Activated T-helper 1 cell treated with anti-CD3 and anti-CD28 coated beads, Interleukin-12 subunit alpha, Interleukin-12 subunit beta, Interleukin-2, Interleukin-4 antibody, amounts not matched to agents 30 ng/mL and 10 ng/mL and 1 ng/mL, durations not matched to agents 14 hours and 24 hours and 36 hours (primary cell): ENCODE data around the gene RGL1. TPM values are rescaled to one million over a fixed set of nuclear protein-coding genes. Genes with fewer than 3 reads are reported as not detected.

Experiments
- DNase-seq: peaks from one replicate; pipeline ENCODE4 v3.0.0; 2021; ENCODE audit warnings: low spot score
- H3K27ac Mint-ChIP-seq: one replicate; pipeline ENCODE4 v1.8.0; 2021; ENCODE audit warnings: mild to moderate bottlenecking, mixed read lengths
- H3K27me3 Mint-ChIP-seq: one replicate; pipeline ENCODE4 v1.8.0; 2022; ENCODE audit warnings: mild to moderate bottlenecking, moderate library complexity, mixed read lengths; ENCODE audit not compliant: insufficient read depth
- H3K36me3 Mint-ChIP-seq: one replicate; pipeline ENCODE4 v1.8.0; 2021; ENCODE audit warnings: low read depth, mixed read lengths
- H3K4me1 Mint-ChIP-seq: one replicate; pipeline ENCODE4 v1.8.0; 2021; ENCODE audit warnings: low read depth, mixed read lengths
- H3K4me3 Mint-ChIP-seq: one replicate; pipeline ENCODE4 v1.8.0; 2021; ENCODE audit warnings: mild to moderate bottlenecking, moderate library complexity, mixed read lengths
- H3K9me3 Mint-ChIP-seq: one replicate; pipeline ENCODE4 v1.8.0; 2021; ENCODE audit warnings: mixed read lengths
- intact Hi-C: fragments of 100-400 bp; cut with micrococcal nuclease; formaldehyde crosslinking; loops from one replicate; pipeline ENCODE4 v1.15.1; 2024
- total RNA-seq: library from RNA; stranded (reverse); gene quantifications from 2 replicates; pipeline ENCODE4 v1.2.3, GENCODE V29; 2022

The RGL1 gene
- total RNA-seq, 1 donor from 2014 or later, result 2.8 TPM

GRCh38 chr1:183881387-183882131 lies 76.6 kb downstream of the RGL1 start:
- Mint-ChIP-seq H3K4me1 (no peaks in the 10 kb centered on the region), H3K36me3 (peaks cover 13% of the 10 kb centered on the region), H3K9me3 (no peaks in the 10 kb centered on the region), H3K27me3 (no peaks in the 10 kb centered on the region), H3K27ac (no peak overlapping the region), H3K4me3 (no peak overlapping the region)
- intact Hi-C loops, result no loop called here
- DNase-seq, result no peak

DNA sequence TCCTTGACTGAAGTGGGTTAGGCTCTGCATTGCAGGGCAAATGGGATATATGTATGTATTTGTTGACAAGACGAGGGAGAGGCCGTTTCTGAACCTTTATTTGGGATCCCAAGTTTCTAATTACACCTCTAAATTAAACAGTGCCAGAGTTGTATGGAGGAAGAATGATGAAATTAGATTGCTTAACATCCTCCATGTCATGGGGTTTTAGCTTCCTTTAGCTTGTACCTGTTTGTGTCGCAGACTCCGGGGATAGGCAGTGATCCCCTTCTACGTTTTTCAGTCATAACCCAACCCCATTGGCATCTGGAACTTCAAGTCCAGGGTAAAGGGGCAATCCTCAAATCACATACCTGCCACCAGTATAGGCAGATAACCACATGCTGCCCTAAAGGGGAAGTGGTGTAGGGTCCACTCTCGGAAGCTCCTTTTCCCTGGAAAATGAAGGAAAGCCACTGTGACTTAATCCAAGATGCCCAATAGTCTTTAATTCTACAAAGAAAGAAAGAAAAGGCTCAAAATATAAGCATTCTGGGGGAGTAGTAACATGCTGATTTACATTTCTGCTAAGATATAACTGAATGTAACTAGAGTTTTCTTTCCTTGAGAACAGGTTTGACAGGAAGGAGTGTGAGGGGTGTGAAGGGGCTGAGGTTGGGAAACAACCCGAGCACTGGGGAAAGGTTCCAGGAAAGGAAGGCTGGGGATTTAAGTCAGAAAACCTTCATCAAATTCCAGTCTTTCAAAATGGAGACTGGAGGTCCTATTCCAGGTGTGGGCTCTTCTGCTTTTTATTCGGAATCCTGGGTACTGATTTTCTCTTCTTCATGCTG lies 77.6 kb downstream of the RGL1 start:
- no peak overlapping the region for H3K4me3 Mint-ChIP-seq
- H3K36me3 Mint-ChIP-seq, result peaks cover 14% of the 10 kb centered on the region
- no peak for DNase-seq
- H3K27ac Mint-ChIP-seq, result no peak overlapping the region
- no peaks in the 10 kb centered on the region for H3K27me3 Mint-ChIP-seq
- intact Hi-C loops, result no loop called here
- peaks cover 9% of the 10 kb centered on the region for H3K4me1 Mint-ChIP-seq
- no peaks in the 10 kb centered on the region for H3K9me3 Mint-ChIP-seq

DNA sequence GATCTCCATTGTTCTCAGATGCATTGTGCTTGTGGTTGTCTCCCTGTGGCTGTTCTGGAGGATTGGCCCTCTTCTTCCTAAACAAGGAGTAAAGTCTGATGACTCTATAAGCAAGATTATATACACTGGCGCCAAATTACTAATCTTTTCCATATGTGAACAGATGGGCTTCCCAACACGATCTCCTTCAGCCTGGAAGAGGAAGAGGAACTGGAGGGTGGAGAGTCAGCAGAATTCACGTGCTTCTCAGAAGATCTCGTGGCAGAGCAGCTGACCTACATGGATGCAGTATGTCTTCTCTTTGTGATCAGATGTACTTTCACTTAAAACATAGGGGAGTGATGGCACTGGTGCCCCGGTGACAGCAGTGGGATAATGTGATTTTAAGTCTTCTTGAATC lies 78.7 kb downstream of the RGL1 start:
- Mint-ChIP-seq H3K4me3 (no peak overlapping the region), H3K4me1 (peaks cover 20% of the 10 kb centered on the region), H3K36me3 (peaks cover 14% of the 10 kb centered on the region), H3K9me3 (no peaks in the 10 kb centered on the region), H3K27ac (no peak overlapping the region), H3K27me3 (no peaks in the 10 kb centered on the region)
- DNase-seq, result no peak
- intact Hi-C loops, result no loop called here

GRCh38 chr1:183884526-183884925 lies 79.6 kb downstream of the RGL1 start:
- peaks cover 14% of the 10 kb centered on the region for H3K36me3 Mint-ChIP-seq
- H3K9me3 Mint-ChIP-seq, result no peaks in the 10 kb centered on the region
- H3K27ac Mint-ChIP-seq, result no peak overlapping the region
- peaks cover 29% of the 10 kb centered on the region for H3K4me1 Mint-ChIP-seq
- no peak overlapping the region for H3K4me3 Mint-ChIP-seq
- intact Hi-C loops, result no loop called here
- H3K27me3 Mint-ChIP-seq, result no peaks in the 10 kb centered on the region
- no peak for DNase-seq

DNA sequence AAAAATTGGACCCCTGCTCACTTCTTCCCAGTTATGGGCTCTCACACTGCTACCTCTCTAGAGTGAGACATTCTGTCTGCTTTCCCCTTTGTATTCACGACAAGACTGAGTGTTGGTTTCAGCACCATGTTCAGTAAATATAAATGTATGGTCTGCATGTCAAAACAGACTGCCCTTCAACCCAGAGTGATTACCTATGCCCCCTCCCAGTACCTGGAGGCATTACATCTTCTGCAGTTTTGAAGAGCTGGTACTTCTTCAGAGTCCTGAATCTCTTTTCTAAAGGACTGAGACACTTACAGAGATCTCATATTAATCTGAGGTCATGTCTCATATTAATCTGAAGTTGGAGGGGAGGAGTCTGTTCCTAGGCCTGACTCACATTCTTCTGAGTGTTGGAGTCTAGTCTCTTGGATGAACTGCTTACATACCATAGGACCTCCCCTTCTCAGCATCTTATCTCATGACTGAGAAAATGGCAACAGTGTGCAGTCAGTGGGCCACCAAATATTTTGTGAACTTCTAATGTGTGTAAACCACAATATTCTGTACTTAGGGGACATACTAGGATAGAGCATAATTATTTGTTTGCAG lies 80.3 kb downstream of the RGL1 start:
- H3K36me3 Mint-ChIP-seq, result peaks cover 16% of the 10 kb centered on the region
- no peak for DNase-seq
- no peaks in the 10 kb centered on the region for H3K9me3 Mint-ChIP-seq
- H3K27me3 Mint-ChIP-seq, result no peaks in the 10 kb centered on the region
- no peak overlapping the region for H3K4me3 Mint-ChIP-seq
- no peak overlapping the region for H3K27ac Mint-ChIP-seq
- intact Hi-C loops, result no loop called here
- H3K4me1 Mint-ChIP-seq, result peaks cover 29% of the 10 kb centered on the region

DNA sequence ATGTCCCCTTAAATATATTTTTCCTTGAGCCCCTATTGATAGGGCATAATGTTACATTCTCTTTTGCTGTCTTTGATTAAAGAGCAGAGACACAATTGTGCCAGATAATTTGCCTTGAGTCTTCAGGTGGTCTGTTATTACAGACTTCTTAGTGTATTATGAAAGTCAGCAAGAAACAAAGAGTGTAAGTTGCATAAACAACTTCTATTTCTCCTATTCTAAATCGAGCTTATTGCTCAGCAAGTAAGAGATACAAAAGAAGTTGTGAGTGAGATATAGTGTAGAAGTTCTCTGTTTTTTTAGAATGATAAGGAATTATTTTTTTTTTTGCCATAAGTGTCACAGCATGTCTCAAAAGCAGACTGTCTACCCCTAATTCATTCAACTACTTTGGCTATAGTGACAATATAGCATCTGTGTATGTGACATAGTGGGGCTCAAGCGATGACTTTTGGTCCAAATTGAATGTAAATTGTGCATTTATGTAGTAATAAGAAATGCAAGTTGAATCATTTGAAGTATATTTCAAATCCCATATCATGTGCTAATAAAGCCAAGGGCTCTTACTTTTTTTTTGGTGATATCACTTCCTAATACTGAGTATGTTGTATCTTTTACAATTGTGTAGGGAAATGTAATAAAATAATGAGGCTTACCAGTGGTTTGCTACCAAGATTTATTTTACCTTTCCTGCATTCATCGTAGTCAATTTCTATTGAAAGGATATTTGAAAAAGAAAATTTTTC lies 81.3 kb downstream of the RGL1 start:
- intact Hi-C loops, result no loop called here
- H3K36me3 Mint-ChIP-seq, result peaks cover 16% of the 10 kb centered on the region
- H3K27me3 Mint-ChIP-seq, result no peaks in the 10 kb centered on the region
- DNase-seq, result no peak
- H3K4me3 Mint-ChIP-seq, result no peak overlapping the region
- H3K4me1 Mint-ChIP-seq, result peaks cover 29% of the 10 kb centered on the region
- no peak overlapping the region for H3K27ac Mint-ChIP-seq
- H3K9me3 Mint-ChIP-seq, result no peaks in the 10 kb centered on the region

DNA sequence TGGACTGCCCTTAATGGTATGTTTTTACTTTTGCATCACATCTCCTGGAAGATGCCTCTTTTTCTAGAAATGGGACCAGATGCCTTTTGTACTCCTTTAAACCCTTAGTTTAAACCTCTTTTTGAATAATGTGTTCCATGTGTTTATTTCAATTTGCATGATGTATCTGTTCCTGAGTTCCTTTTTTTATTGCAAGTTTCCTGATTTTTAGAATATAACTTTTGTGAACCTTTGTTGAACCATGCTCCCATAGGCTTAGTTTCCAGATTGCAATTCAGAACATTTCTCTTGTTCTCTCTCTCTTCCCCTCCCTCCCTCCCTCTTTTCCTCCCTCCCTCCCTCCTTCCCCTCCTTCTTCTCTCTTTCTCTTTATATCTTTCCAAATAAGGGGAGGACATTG lies 81.9 kb downstream of the RGL1 start:
- intact Hi-C loops, result no loop called here
- Mint-ChIP-seq H3K36me3 (peaks cover 16% of the 10 kb centered on the region), H3K27me3 (no peaks in the 10 kb centered on the region), H3K9me3 (no peaks in the 10 kb centered on the region), H3K27ac (no peak overlapping the region), H3K4me3 (no peak overlapping the region), H3K4me1 (peaks cover 29% of the 10 kb centered on the region)
- DNase-seq, result no peak

DNA sequence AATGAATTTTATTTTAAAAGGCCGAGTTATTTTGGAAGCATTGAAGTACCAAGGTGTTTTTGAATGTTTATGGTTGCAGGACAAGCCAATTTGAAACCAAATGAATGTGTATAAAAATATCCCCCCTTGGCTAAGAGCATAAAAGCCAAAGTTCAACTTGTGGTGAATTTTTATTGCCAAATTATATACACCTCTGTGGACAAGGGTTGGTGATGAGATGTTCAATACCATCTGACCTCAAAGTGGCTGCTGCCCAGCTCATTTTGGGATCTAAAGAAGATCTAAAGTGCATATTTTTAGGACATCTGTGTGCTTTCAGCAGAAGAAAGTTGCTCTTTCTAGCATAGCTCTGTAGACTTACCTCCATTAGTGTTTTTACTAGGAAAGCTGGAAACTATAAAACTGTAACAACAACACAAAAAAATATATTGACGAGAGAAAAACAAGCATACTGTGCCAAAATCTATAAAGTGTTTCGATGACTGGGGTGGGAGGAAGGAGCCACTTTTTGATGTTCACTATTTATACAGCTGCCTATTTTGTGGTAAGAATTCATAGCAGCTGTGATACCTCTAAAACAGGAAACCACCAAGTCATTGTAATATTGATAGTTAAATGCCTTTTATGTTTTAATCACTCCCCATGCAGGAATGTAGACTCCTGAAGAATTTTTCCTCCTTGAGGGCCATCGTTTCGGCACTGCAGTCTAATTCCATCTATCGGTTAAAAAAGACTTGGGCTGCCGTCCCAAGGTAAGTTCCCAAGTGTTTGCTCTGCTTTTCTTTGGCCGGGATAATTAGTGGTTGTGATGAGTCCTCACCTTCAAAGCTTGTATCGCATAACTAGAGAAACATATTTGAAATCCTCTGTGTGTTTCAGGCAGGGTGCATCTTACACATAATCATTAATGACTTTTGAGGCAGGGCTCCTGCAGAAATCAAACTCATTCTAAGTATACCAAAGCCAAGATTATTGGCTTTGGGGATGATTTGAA lies 83.2 kb downstream of the RGL1 start:
- DNase-seq, result no peak
- no peaks in the 10 kb centered on the region for H3K9me3 Mint-ChIP-seq
- H3K27ac Mint-ChIP-seq, result no peak overlapping the region
- intact Hi-C loops, result loop anchor here (1.0 kb wide), 1 partner anchor 8 kb away; no protein-coding TSS in a partner anchor
- peaks cover 16% of the 10 kb centered on the region for H3K36me3 Mint-ChIP-seq
- no peak overlapping the region for H3K4me3 Mint-ChIP-seq
- peaks cover 29% of the 10 kb centered on the region for H3K4me1 Mint-ChIP-seq
- H3K27me3 Mint-ChIP-seq, result no peaks in the 10 kb centered on the region

GRCh38 chr1:183889095-183889494 lies 84.2 kb downstream of the RGL1 start:
- no peaks in the 10 kb centered on the region for H3K9me3 Mint-ChIP-seq
- intact Hi-C loops, result no loop called here
- no peak for DNase-seq
- no peak overlapping the region for H3K27ac Mint-ChIP-seq
- no peak overlapping the region for H3K4me3 Mint-ChIP-seq
- no peaks in the 10 kb centered on the region for H3K27me3 Mint-ChIP-seq
- peaks cover 29% of the 10 kb centered on the region for H3K4me1 Mint-ChIP-seq
- peaks cover 12% of the 10 kb centered on the region for H3K36me3 Mint-ChIP-seq

- Mint-ChIP-seq H3K4me3 (no peak overlapping the region), H3K27ac (no peak overlapping the region), H3K4me1 (peaks cover 31% of the 10 kb centered on the region), H3K36me3 (peaks cover 6% of the 10 kb centered on the region), H3K27me3 (no peaks in the 10 kb centered on the region), H3K9me3 (no peaks in the 10 kb centered on the region)
- no peak for DNase-seq
- intact Hi-C loops, result no loop called here
Measured at GRCh38 chr1:183891158-183891856, 86.4 kb downstream of the RGL1 start.

DNA sequence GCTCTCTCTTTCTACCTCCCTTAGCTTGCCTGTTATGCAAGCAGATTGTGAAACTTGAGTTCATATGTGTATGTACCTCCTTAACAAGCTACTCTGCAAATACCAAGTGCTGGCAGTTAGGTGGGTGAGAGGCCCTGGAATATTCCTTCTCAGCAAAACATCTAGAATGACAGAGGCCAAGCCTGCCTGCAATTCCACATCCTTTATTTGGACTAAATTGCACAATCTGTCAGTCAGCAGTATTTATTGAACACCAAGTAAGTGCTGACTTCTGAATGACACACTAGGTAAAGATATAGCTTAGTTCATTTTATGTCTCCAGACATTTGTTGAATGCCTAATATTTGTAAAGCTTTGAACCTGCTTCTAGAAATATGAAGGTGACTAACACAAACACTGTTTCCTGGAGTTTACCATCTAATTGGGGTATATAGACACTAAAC lies 87.5 kb downstream of the RGL1 start:
- H3K9me3 Mint-ChIP-seq, result no peaks in the 10 kb centered on the region
- peaks cover 5% of the 10 kb centered on the region for H3K36me3 Mint-ChIP-seq
- no peak overlapping the region for H3K27ac Mint-ChIP-seq
- DNase-seq, result no peak
- no peaks in the 10 kb centered on the region for H3K27me3 Mint-ChIP-seq
- H3K4me1 Mint-ChIP-seq, result peaks cover 29% of the 10 kb centered on the region
- intact Hi-C loops, result no loop called here
- H3K4me3 Mint-ChIP-seq, result no peak overlapping the region
